Measurements from ENCODE around the gene PTTG2. TPM values are rescaled to one million over a fixed set of nuclear protein-coding genes. Genes with fewer than 3 reads are reported as not detected.

Gene PTTG2
- polyA plus RNA-seq, 6 donors from 2014 or later: 0.51 to 1.4 (median 0.84) TPM; not detected in 2

DNA sequence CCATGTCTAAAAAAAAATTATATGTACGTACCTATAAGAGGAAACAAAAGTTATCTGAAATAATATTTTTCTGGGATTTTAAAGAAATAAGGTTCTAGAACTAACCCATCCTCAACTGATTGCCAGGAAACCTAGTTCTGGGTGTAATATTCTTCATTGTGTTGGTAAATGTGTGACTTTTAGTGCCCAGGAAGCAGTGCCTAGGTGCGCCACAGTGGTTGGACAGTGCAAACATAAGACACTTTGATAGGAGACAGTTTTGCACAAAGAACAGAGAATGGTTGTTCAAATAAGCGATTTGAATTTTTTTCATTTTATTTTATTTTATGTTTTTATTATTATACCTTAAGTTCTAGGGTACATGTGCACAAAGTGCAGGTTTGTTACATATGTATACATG is 22.0 kb upstream of the PTTG2 start:
- Mint-ChIP-seq H3K4me1 (peaks cover 18 to 47% (median 37%) of the 10 kb centered on the region in 3 donors), H3K27me3 (no peaks in the 10 kb centered on the region), H3K36me3 (peaks cover 0 to 11% of the 10 kb centered on the region in 2 donors), H3K4me3 (no peak overlapping the region), H3K9me3 (peaks cover 0 to 11% (median 4%) of the 10 kb centered on the region in 7 donors), H3K27ac (no peak overlapping the region)
- DNase-seq (no peak), ATAC-seq (ENCODE audit: low read depth in 2 of 2) (no peak)

DNA sequence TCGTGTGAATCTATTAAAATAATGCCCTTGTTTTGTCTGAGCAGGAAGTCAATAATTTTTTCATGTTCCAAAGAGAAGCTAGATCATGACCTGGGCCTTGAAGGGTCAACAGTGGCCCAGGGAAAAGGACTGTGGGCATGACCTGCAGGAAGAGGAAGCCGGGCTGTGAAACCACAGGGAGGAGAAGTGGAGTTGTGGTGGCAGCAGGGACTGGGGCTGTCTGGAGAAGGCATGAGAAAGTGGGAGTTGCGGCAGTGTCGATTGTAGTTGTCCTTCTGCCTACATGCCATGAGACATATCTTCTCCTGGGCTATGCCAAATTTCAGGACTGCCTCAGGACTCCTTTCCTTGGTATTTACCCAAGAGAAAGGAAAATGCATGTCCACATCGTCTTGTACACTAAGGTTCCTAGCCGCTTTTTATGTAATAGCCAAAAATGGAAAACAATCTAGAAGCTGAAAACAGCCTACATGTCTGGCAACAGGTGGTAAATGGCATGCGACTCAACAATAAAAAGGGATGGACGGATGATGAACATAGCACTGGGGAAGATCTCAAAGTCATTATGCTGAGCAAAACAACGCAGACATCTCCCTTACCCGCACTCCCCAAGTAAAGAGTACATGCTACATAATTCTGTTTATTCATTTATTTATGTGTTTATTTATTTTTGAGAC is 13.6 kb upstream of the PTTG2 start:
- ATAC-seq (ENCODE audit: low read depth in 2 of 2): no peak
- H3K4me3 Mint-ChIP-seq: peak overlapping the region in 2 of 8 donors; percentile 22 to 26
- peak overlapping the region in 3 of 6 donors; percentile 39 to 87 (median 74) for H3K27ac Mint-ChIP-seq
- peaks cover 44 to 83% (median 60%) of the 10 kb centered on the region in 3 donors for H3K4me1 Mint-ChIP-seq
- H3K9me3 Mint-ChIP-seq: no peaks in the 10 kb centered on the region
- no peaks in the 10 kb centered on the region for H3K27me3 Mint-ChIP-seq
- peaks cover 9 to 14% of the 10 kb centered on the region in 2 donors for H3K36me3 Mint-ChIP-seq
- DNase-seq: no peak

DNA sequence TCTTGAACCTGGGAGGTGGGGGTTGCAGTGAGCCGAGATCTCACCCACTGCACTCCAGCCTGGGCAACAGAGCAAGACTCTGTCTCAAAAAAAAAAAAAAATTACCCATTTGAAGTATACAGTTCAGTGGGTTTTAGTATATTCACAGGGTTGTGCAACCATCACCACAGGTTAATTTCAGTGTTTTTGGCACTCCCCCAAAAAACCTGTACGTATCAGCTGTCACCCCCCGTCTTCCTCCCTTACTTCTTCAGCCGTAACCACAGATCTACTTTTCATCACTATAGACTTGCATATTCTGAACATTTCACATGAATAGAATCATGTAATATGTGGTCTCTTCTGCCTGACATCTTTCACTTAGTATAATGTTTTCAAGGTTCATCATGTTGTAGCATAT is 11.7 kb upstream of the PTTG2 start:
- Mint-ChIP-seq H3K9me3 (no peaks in the 10 kb centered on the region), H3K4me1 (peaks cover 36 to 68% (median 50%) of the 10 kb centered on the region in 3 donors), H3K4me3 (peak overlapping the region in 1 of 8 donors; percentile 9), H3K27ac (peak overlapping the region in 2 of 6 donors; percentile 21 to 22), H3K27me3 (no peaks in the 10 kb centered on the region), H3K36me3 (peaks cover 23 to 28% of the 10 kb centered on the region in 2 donors)
- DNase-seq (peak; percentile 23), ATAC-seq (ENCODE audit: low read depth in 2 of 2) (peak; percentile 79 to 85)

DNA sequence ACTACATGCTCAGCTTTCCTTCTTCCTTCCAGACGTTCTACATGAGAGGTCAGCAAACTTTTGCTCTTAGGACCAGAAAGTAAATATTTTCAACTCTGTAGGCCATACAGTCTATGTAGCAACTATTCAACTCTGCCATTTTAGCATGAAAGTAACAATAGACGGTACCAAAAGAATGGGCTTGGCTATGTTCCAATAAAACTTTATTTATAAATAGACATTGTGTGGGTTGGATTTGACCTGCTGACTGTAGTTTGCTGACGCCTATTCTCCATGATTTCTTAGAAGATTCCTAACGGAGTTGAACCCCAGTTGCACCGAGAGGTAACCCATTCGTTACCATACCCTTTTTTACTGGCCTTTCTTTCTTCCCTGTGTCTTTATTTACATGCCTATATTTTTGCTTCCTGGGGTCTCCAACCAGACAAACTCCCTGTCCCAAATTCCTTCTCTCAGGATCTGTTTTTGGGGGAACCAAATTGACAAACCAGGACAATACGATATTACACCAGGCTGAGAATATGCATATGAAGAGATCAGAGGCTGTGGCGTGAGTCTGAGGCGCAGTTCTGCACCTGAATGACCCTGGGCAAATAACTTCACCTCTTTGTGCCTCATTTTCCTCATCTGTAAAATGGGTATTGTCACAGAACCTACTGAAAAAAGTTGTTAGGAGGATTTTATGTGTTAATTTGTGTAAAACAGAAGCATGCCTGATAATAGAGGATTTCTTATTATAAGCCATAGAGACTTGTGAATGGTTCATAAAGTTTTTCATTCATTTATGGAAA is 10.4 kb upstream of the PTTG2 start:
- H3K9me3 Mint-ChIP-seq: peaks cover 0 to 3% (median 0%) of the 10 kb centered on the region in 7 donors
- no peak overlapping the region for H3K4me3 Mint-ChIP-seq
- no peaks in the 10 kb centered on the region for H3K27me3 Mint-ChIP-seq
- H3K4me1 Mint-ChIP-seq: peaks cover 36 to 60% (median 42%) of the 10 kb centered on the region in 3 donors
- ATAC-seq (ENCODE audit: low read depth in 2 of 2): no peak
- H3K27ac Mint-ChIP-seq: peak overlapping the region in 1 of 6 donors; percentile 23
- DNase-seq: no peak
- H3K36me3 Mint-ChIP-seq: peaks cover 23 to 36% of the 10 kb centered on the region in 2 donors

DNA sequence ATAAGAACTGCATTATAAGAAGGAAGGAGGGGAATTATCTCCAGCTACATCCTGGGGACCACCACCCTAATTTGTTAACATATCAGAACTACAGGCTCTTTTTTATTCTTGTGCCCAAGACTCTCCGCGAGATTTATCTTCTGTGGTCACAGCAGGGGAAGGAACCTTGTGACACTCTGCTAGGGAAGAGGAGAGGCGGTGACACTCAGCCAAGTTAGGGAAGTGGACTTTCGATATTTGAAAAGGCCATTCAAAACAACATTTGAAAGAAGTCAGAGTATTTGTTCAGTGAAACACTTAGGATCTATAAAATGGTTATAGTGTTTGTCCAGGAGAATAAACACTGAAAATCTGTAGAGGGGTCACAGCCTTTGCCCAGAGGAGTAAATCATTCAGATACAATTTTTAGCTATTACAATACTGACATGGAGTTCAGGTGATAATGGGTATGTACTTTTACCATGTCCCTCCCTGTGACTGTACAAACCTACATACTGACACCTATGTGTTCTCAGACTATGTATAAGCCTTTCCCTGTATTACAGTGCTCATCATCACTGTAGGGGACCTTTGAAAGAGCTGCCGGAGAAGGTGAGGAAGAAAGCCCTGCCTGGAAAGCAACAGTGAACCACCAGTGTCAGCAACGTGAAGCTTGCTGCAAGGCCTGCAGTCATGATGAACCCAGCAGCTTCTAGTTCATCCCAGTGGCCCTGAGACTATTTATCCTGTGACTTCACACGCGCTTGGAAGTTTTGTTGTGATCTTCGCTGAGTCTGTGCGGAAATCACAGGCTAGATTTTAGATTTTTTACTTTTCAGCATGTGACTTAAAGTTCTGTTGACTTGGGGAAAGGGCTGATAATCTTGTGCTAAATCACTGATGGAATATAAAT is 8.5 kb upstream of the PTTG2 start:
- Mint-ChIP-seq H3K4me3 (no peak overlapping the region), H3K9me3 (peaks cover 0 to 3% (median 0%) of the 10 kb centered on the region in 7 donors), H3K27me3 (no peaks in the 10 kb centered on the region), H3K4me1 (peaks cover 26 to 45% (median 29%) of the 10 kb centered on the region in 3 donors), H3K27ac (peak overlapping the region in 5 of 6 donors; percentile 13 to 85 (median 21)), H3K36me3 (peaks cover 17 to 36% of the 10 kb centered on the region in 2 donors)
- ATAC-seq (ENCODE audit: low read depth in 2 of 2) (peak in 1 of 2 donors; percentile 37), DNase-seq (no peak)

DNA sequence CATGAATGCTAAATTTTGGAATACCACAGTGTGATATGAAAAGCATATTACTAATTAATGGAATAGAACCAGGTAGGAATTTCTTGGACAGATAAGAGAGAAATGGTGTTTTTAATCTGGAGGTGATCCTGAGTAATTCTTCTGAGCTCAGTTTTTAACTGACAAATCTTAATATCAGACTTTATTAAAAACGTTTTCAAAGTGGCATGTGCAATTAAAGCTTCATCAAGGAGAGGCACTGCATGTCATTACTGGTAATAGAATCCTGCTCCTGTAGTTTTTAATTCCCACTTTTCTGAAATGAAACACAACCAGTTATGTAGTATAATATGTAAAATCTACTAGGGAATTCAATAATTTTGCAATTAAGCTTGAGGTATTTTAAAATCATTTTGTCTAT is 7.0 kb upstream of the PTTG2 start:
- no peaks in the 10 kb centered on the region for H3K27me3 Mint-ChIP-seq
- peaks cover 0 to 3% (median 0%) of the 10 kb centered on the region in 7 donors for H3K9me3 Mint-ChIP-seq
- H3K4me3 Mint-ChIP-seq: no peak overlapping the region
- H3K4me1 Mint-ChIP-seq: peaks cover 18 to 31% (median 21%) of the 10 kb centered on the region in 3 donors
- ATAC-seq (ENCODE audit: low read depth in 2 of 2) (no peak), DNase-seq (no peak)
- H3K27ac Mint-ChIP-seq: no peak overlapping the region
- peaks cover 18 to 36% of the 10 kb centered on the region in 2 donors for H3K36me3 Mint-ChIP-seq

DNA sequence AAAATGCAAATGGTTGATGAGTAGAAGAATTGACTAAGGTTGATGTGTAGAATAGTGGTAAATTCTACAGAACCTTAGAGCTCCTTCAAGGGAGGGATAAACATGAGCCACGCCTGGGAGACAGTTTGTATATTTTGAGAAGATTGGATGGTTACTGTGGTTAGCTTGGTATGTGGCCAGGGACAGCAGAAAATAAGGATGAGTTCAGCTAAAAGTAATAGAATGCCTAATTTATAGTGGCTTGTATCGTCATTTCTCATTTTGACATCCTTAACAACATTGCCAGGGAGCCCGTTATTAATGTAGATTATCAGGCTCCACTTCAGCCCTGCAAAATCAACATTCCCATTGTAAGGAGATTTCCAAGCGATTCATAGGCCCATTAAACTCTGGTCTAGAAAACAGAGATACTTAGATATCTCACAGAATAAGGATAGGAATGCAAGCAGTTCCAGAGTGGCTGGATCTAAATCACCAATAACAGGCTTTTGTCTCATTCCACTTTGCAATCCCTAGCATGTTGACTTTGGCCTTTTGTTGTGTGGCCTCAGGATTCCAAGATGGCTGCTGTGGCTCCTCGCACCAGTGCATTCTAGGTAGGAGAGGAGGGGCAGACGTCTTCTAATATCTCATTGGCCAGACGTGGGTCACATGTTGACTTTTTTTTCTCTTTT is 6.4 kb upstream of the PTTG2 start:
- no peak for DNase-seq
- peak overlapping the region in 1 of 6 donors; percentile 70 for H3K27ac Mint-ChIP-seq
- H3K4me1 Mint-ChIP-seq: peaks cover 18 to 25% (median 20%) of the 10 kb centered on the region in 3 donors
- H3K27me3 Mint-ChIP-seq: no peaks in the 10 kb centered on the region
- ATAC-seq (ENCODE audit: low read depth in 2 of 2): no peak
- H3K36me3 Mint-ChIP-seq: peaks cover 24 to 40% of the 10 kb centered on the region in 2 donors
- H3K9me3 Mint-ChIP-seq: peaks cover 0 to 3% (median 0%) of the 10 kb centered on the region in 7 donors
- H3K4me3 Mint-ChIP-seq: no peak overlapping the region

DNA sequence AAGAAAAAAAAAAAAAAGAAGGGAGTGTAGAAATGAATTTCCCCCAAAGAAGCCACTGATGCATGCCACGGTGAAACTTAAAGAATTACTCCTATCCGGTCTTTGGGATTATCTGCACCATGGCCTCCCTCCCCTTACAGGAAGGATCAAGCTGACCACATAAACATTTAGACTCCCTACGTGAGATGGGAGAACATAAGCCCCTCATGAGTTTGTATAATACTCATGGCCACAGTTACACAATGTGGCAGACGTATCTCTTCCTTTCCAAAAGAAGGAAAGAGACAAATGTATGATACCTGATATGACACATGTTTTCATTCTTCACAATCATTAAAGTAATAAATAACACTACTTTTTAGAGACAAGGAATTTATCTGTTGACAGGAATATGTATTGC is 3.3 kb upstream of the PTTG2 start:
- no peak overlapping the region for H3K4me3 Mint-ChIP-seq
- H3K27me3 Mint-ChIP-seq: no peaks in the 10 kb centered on the region
- H3K36me3 Mint-ChIP-seq: peaks cover 19 to 23% of the 10 kb centered on the region in 2 donors
- DNase-seq: no peak
- H3K4me1 Mint-ChIP-seq: peaks cover 4 to 7% (median 7%) of the 10 kb centered on the region in 3 donors
- peaks cover 0 to 3% (median 0%) of the 10 kb centered on the region in 7 donors for H3K9me3 Mint-ChIP-seq
- H3K27ac Mint-ChIP-seq: no peak overlapping the region
- ATAC-seq (ENCODE audit: low read depth in 2 of 2): no peak

DNA sequence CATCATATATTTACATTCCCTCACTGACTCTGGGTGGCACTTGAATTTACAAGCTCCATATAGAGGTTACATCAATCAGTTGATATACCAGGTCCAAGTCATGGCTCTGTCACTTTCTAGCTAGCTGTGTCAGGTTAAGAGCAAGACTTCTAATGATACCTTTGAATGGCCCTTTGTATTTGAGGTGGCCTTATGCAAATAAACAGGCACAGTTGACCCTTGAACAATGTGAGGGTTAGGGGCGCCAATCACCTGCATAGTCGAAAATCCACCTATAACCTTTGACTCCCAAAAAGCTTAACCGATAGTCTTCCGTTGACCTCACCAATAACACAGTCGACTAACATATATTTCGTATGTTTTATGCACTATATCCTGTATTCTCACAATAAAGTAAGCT is 1.3 kb upstream of the PTTG2 start:
- DNase-seq (no peak), ATAC-seq (ENCODE audit: low read depth in 2 of 2) (no peak)
- H3K9me3 Mint-ChIP-seq: peaks cover 0 to 3% (median 0%) of the 10 kb centered on the region in 7 donors
- H3K27me3 Mint-ChIP-seq: no peaks in the 10 kb centered on the region
- H3K4me3 Mint-ChIP-seq: no peak overlapping the region
- H3K36me3 Mint-ChIP-seq: peaks cover 8 to 10% of the 10 kb centered on the region in 2 donors
- no peak overlapping the region for H3K27ac Mint-ChIP-seq
- H3K4me1 Mint-ChIP-seq: peaks cover 7 to 17% (median 11%) of the 10 kb centered on the region in 3 donors

DNA sequence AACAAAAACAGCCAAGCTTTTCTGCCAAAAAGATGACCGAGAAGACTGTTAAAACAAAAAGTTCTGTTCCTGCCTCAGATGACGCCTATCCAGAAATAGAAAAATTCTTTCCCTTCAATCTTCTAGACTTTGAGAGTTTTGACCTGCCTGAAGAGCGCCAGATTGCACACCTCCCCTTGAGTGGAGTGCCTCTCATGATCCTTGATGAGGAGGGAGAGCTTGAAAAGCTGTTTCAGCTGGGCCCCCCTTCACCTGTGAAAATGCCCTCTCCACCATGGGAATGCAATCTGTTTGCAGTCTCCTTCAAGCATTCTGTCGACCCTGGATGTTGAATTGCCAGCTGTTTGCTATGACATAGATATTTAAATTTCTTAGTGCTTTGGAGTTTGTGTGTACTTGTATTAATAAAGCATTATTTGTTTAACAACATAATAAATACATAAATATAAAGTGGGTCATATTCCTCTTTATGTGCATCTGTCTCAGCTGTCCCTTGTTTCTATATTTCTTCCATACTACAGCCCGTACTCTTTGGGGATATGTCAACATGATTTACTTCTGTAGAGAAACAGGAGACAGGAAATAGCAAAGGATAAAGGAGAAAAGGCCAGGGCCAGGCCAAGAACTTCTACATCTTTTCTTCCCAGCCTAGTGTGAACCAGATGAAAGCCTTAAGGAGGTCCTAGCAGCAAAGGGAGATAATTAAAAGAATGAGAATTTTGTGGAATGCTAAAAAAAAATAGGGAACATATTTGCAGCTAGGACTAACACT is 667 bp downstream of the PTTG2 start:
- DNase-seq (no peak), ATAC-seq (ENCODE audit: low read depth in 2 of 2) (no peak)
- peaks cover 4 to 8% of the 10 kb centered on the region in 2 donors for H3K36me3 Mint-ChIP-seq
- H3K9me3 Mint-ChIP-seq: peaks cover 0 to 1% (median 0%) of the 10 kb centered on the region in 7 donors
- no peak overlapping the region for H3K4me3 Mint-ChIP-seq
- peaks cover 17 to 31% (median 27%) of the 10 kb centered on the region in 3 donors for H3K4me1 Mint-ChIP-seq
- H3K27me3 Mint-ChIP-seq: no peaks in the 10 kb centered on the region
- peak overlapping the region in 1 of 6 donors; percentile 50 for H3K27ac Mint-ChIP-seq

DNA sequence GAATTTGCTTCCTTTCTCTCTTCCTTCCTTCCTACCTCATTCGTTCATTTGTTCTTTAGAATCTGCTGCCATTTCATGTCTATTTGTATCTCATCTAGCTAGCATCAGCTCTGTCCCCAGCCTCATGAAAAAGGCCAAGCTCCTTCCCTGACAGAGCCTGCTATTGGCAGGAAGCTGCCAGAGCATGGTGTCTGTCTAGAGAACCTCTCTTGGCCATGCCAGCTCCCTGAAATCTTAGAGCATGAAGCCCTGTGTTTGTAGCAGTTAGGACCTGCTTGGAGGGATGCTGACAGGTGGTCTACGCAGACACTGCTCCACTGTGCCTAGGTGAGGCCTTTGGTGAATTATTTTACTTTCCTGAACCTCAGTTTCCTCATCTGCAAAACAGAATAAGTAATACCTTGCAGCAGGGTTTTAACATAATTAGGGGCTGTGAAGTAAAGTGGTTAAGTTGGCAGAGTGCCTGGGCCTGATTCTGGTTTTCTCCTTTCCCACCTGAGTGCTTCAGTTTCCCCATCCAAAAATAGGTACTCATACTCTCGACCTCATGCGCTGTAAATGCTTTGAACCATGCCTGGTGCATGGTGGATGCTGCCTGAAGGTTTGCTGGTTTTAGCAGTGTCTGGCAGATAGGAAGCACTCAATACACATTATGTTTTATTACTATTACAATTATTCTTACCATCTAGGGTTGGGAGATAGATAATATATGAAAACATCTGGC is 4.7 kb downstream of the PTTG2 start:
- Mint-ChIP-seq H3K27me3 (no peaks in the 10 kb centered on the region), H3K4me3 (peak overlapping the region in 5 of 8 donors; percentile 5 to 57 (median 13)), H3K4me1 (peaks cover 29 to 66% (median 46%) of the 10 kb centered on the region in 3 donors), H3K36me3 (peaks cover 0 to 4% of the 10 kb centered on the region in 2 donors), H3K27ac (peak overlapping the region in 4 of 6 donors; percentile 50 to 69 (median 65)), H3K9me3 (peaks cover 0 to 1% (median 0%) of the 10 kb centered on the region in 7 donors)
- no peak for DNase-seq
- ATAC-seq (ENCODE audit: low read depth in 2 of 2): peak; percentile 35 to 64

Data from naive B cell (primary cell).